HG02623 (cell line): ENCODE results near the gene CD6.
"Not testable (repeated sequence)": the region's sequence is repeated elsewhere in the genome, so short reads cannot be mapped to it uniquely, and the experiment has no call there.

ENCODE experiments used
- ATAC-seq: cut with Tn5 transposase; IDR thresholded peaks from one replicate; pipeline ENCODE4 v1.9.1; 2021; ENCODE audit warnings: moderate library complexity; ENCODE audit not compliant: unreplicated experiment

CD6 gene

GRCh38 chr11:60951904-60952741 lies 19.4 kb upstream of the CD6 start, which contains the start of gene SLC15A3:
SLC15A3 (minus strand) TSS chr11:60952176; CDS start chr11:60951551, 625 bp downstream.
- ATAC-seq: peak; percentile 64

- no peak for ATAC-seq
Observed at GRCh38 chr11:60952742-60953170, 18.7 kb upstream of the CD6 start.

- no peak for ATAC-seq
Observed at GRCh38 chr11:60953781-60954180, 17.7 kb upstream of the CD6 start.

GRCh38 chr11:60954421-60954820 lies 17.1 kb upstream of the CD6 start:
- no peak for ATAC-seq

GRCh38 chr11:60955571-60955970 lies 15.9 kb upstream of the CD6 start:
- no peak for ATAC-seq

- ATAC-seq: no peak
Observed at GRCh38 chr11:60957188-60957587, 14.3 kb upstream of the CD6 start.

GRCh38 chr11:60959431-60959830 lies 12.0 kb upstream of the CD6 start:
- ATAC-seq: no peak

GRCh38 chr11:60960405-60960804 lies 11.1 kb upstream of the CD6 start:
- ATAC-seq: no peak

- no peak for ATAC-seq
Observed at GRCh38 chr11:60964801-60965200, 6.7 kb upstream of the CD6 start.

GRCh38 chr11:60966890-60967289 lies 4.6 kb upstream of the CD6 start:
- no peak for ATAC-seq

- no peak for ATAC-seq
Observed at GRCh38 chr11:60968223-60968622, 3.3 kb upstream of the CD6 start.

- ATAC-seq: no peak
Observed at GRCh38 chr11:60970369-60970774, 1.1 kb upstream of the CD6 start.

GRCh38 chr11:60970890-60971289 lies 590 bp upstream of the CD6 start:
- no peak for ATAC-seq

- no peak for ATAC-seq
Observed at GRCh38 chr11:60972182-60973030, 926 bp downstream of the CD6 start.

GRCh38 chr11:60973699-60974098 lies 2.2 kb downstream of the CD6 start:
- no peak for ATAC-seq

- not testable (repeated sequence) for ATAC-seq
Observed at GRCh38 chr11:60974316-60974715, 2.8 kb downstream of the CD6 start.

- no peak for ATAC-seq
Observed at GRCh38 chr11:60974726-60975125, 3.2 kb downstream of the CD6 start.

GRCh38 chr11:60977224-60977623 lies 5.7 kb downstream of the CD6 start:
- ATAC-seq: no peak

- no peak for ATAC-seq
Observed at GRCh38 chr11:60977836-60978235, 6.4 kb downstream of the CD6 start.

GRCh38 chr11:60978546-60979380 lies 7.3 kb downstream of the CD6 start:
- ATAC-seq: no peak

GRCh38 chr11:60981515-60981914 lies 10.0 kb downstream of the CD6 start:
- no peak for ATAC-seq
